OCI-LY3 (cell line): Measurements from ENCODE around the gene KRTAP10-9.
"Not testable (repeated sequence)": the region's sequence is repeated elsewhere in the genome, so short reads cannot be mapped to it uniquely, and the experiment has no call there.

Experiments used
- H2AFZ ChIP-seq: fragments of 200-600, 300-600 bp; shearing (Covaris generic); 2 replicates; pipeline ENCODE4 v1.6.0; 2014; ENCODE audit warnings: antibody characterized with exemption, low read depth, low read length
- H3K27ac ChIP-seq: fragments of 200-600, 300-600 bp; sonication (generic); 2 replicates; pipeline ENCODE4 v1.5.1; 2014; ENCODE audit warnings: mild to moderate bottlenecking, low read length, moderate library complexity, mixed read lengths
- H3K27me3 ChIP-seq: fragments of 200-600, 300-600 bp; sonication (generic); 2 replicates; pipeline ENCODE4 v1.6.1; 2014; ENCODE audit warnings: low read depth, low read length, mixed read lengths
- H3K36me3 ChIP-seq: fragments of 200-600, 300-600 bp; sonication (generic); replicated peaks from 2 replicates; pipeline ENCODE3; 2014; ENCODE audit warnings: low read depth, low read length, mixed read lengths
- H3K4me1 ChIP-seq: fragments of 300-600, 200-600 bp; sonication (generic); 2 replicates; pipeline ENCODE4 v1.6.1; 2014; ENCODE audit warnings: low read length, mixed read lengths
- H3K4me2 ChIP-seq: fragments of 200-600, 300-600 bp; sonication (generic); 2 replicates; pipeline ENCODE4 v1.6.1; 2014; ENCODE audit warnings: low read length, mixed read lengths
- H3K4me3 ChIP-seq: fragments of 300-600, 200-600 bp; sonication (generic); 2 replicates; pipeline ENCODE4 v1.5.1; 2014; ENCODE audit warnings: antibody characterized with exemption, mild to moderate bottlenecking, low read length, moderate library complexity
- H3K79me2 ChIP-seq: fragments of 300-600, 200-600 bp; shearing (Covaris generic); 2 replicates; pipeline ENCODE4 v1.6.1; 2014; ENCODE audit warnings: mild to moderate bottlenecking, low read length, mixed read lengths
- H3K9ac ChIP-seq: fragments of 300-600, 200-600 bp; shearing (Covaris generic); 2 replicates; pipeline ENCODE4 v1.6.0; 2014; ENCODE audit warnings: mild to moderate bottlenecking, low read length, moderate library complexity
- H3K9me3 ChIP-seq: fragments of 200-600, 300-600 bp; shearing (Covaris generic); 2 replicates; pipeline ENCODE4 v1.6.1; 2014; ENCODE audit warnings: low read length, mixed read lengths; ENCODE audit not compliant: insufficient read depth
- H4K20me1 ChIP-seq: fragments of 200-600, 300-600 bp; sonication (generic); 2 replicates; pipeline ENCODE4 v1.6.1; 2016; ENCODE audit warnings: low read length, mixed read lengths; ENCODE audit not compliant: insufficient read depth
- CTCF ChIP-seq: fragments of 200-600, 300-600 bp; sonication (generic); IDR thresholded peaks from 2 replicates; pipeline ENCODE4 v1.5.1; 2014; ENCODE audit warnings: antibody characterized with exemption, low read length, low read depth
- EZH2phosphoT487 ChIP-seq: fragments of 200-600 bp; shearing (Covaris generic); IDR thresholded peaks from 2 replicates; pipeline ENCODE4 v1.6.1; 2018; ENCODE audit warnings: antibody characterized with exemption, mixed run types, low read depth

The KRTAP10-9 gene

GRCh38 chr21:44625756-44626155 lies 1.1 kb upstream of the KRTAP10-9 start:
- H3K4me3 ChIP-seq = no peak overlapping the region
- H3K9me3 ChIP-seq = 0 out of 2 replicates have a peak, but pooled peaks cover 1% of the 10 kb centered on the region
- H3K79me2 ChIP-seq = no peaks in the 10 kb centered on the region
- H3K27ac ChIP-seq = no peak overlapping the region
- H3K36me3 ChIP-seq = no peaks in the 10 kb centered on the region
- no peak for TF ChIP-seq CTCF
- TF ChIP-seq EZH2phosphoT487 = no peak
- no peaks in the 10 kb centered on the region for H3K27me3 ChIP-seq
- no peak overlapping the region for H3K9ac ChIP-seq
- no peaks in the 10 kb centered on the region for H4K20me1 ChIP-seq
- H3K4me2 ChIP-seq = no peak overlapping the region
- no peaks in the 10 kb centered on the region for H3K4me1 ChIP-seq
- no peak overlapping the region for H2AFZ ChIP-seq

- Histone ChIP-seq H2AFZ (no peak overlapping the region), H3K79me2 (no peaks in the 10 kb centered on the region), H3K36me3 (no peaks in the 10 kb centered on the region), H3K4me1 (no peaks in the 10 kb centered on the region), H3K27me3 (no peaks in the 10 kb centered on the region), H3K4me2 (no peak overlapping the region), H3K9ac (no peak overlapping the region), H3K9me3 (0 out of 2 replicates have a peak, but pooled peaks cover 6% of the 10 kb centered on the region), H4K20me1 (no peaks in the 10 kb centered on the region), H3K27ac (no peak overlapping the region), H3K4me3 (no peak overlapping the region)
- no peak for TF ChIP-seq CTCF
- TF ChIP-seq EZH2phosphoT487 = no peak
Measured at GRCh38 chr21:44626262-44626661, 631 bp upstream of the KRTAP10-9 start.

- H2AFZ ChIP-seq, H3K9me3 ChIP-seq, H3K9ac ChIP-seq, H3K4me1 ChIP-seq, H3K4me3 ChIP-seq, H3K36me3 ChIP-seq, H4K20me1 ChIP-seq, H3K27ac ChIP-seq, H3K27me3 ChIP-seq, H3K4me2 ChIP-seq, H3K79me2 ChIP-seq: not testable (repeated sequence)
Measured at GRCh38 chr21:44627181-44627822, 409 bp downstream of the KRTAP10-9 start.

- not testable (repeated sequence) for H3K79me2 ChIP-seq, H3K9ac ChIP-seq, H3K4me1 ChIP-seq, H2AFZ ChIP-seq, H4K20me1 ChIP-seq, H3K4me3 ChIP-seq, H3K9me3 ChIP-seq, H3K27ac ChIP-seq, H3K27me3 ChIP-seq, H3K36me3 ChIP-seq, H3K4me2 ChIP-seq
Measured at GRCh38 chr21:44627831-44628233, 939 bp downstream of the KRTAP10-9 start.

DNA sequence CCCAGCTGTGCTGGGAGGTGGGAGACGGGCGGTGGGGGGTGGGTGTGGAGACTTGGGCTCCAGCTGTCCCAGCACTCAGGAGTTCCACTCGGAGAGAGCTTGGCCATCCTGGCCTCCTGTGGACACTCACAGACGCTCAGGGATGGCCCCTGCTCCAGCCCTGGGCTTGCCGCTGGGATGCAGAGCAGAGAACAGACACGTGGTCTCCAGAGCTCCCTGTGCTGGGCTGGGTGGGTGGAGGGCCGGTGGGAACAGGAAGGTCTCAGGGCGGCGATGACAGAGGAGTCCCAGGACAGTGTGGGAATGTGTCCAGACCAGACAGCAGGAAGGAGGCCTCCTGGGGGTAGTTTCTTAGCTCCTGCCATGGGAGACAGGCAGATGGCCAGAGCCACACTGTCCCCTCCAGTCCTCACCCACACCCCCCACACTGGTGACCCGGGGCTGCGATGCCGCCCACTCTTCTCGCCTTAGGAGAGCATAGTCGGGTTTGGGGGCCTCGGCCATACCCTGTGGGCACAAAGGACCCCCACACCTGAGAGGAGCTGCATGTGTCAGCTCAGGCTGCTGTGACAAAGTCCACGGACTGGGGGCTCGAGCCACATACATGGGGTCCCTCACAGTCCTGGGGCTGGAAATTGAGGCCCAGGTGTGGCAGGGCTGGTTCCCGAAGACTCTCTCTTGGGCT lies 2.0 kb downstream of the KRTAP10-9 start:
- Histone ChIP-seq H3K9ac (no peak overlapping the region), H3K27ac (no peak overlapping the region), H3K36me3 (no peaks in the 10 kb centered on the region), H3K79me2 (no peaks in the 10 kb centered on the region), H3K4me2 (no peak overlapping the region), H3K4me1 (no peaks in the 10 kb centered on the region), H2AFZ (no peak overlapping the region), H3K9me3 (0 out of 2 replicates have a peak, but pooled peaks cover 6% of the 10 kb centered on the region), H3K4me3 (no peak overlapping the region), H3K27me3 (no peaks in the 10 kb centered on the region), H4K20me1 (no peaks in the 10 kb centered on the region)
- TF ChIP-seq EZH2phosphoT487 = no peak
